K562 (cell line): ENCODE data around the gene GOLGA8M. TPM values are rescaled to one million over a fixed set of nuclear protein-coding genes. Genes with fewer than 3 reads are reported as not detected.
"Not testable (repeated sequence)": the region's sequence is repeated elsewhere in the genome, so short reads cannot be mapped to it uniquely, and the experiment has no call there.

ENCODE experiments used
- ATAC-seq: fragments of 200-7000 bp; cut with Tn5 transposase; 3 replicates; pipeline ENCODE4 v1.9.1; 2020; ENCODE audit warnings: moderate library complexity
- BruUV-seq: library from RNA; stranded (reverse); fragments of 400-500 nt; replicated peaks from 2 replicates; lab custom pipeline; 2021; lab: Mats Ljungman, UMichigan
- CTCF ChIA-PET: fragments of 300-600 bp; formaldehyde crosslinking; extraction: SDS; loops from one replicate; lab custom pipeline; 2021; ENCODE audit warnings: low intra/inter-chr PET ratio; lab: Yijun Ruan, JAX
- POLR2A ChIA-PET: fragments of 300-600, 350-650 bp; sonication (Branson Sonifier 250); formaldehyde crosslinking; extraction: SDS; loops from one replicate; lab custom pipeline; 2021; ENCODE audit warnings: antibody characterized with exemption, inconsistent platforms; lab: Yijun Ruan, JAX
- DNase-seq, 4 experiments: peaks; one replicate each; pipeline versions ENCODE4 v3.0.0 to v3.0.0-alpha.2; 2011 to 2018; ENCODE audit warnings: low spot score in 3 of 4, mixed read lengths in 3 of 4; ENCODE audit errors: extremely low read depth in 1 of 4
- FAIRE-seq: peaks from 2 replicates; lab custom pipeline; 2011; peaks lifted over from hg19 to GRCh38; lab: Jason Lieb, UNC
- H2AFZ ChIP-seq: 2 replicates; pipeline ENCODE4 v1.6.0; 2011; ENCODE audit warnings: low read depth, low read length, control low read depth, inconsistent platforms
- H3K27ac ChIP-seq: fragments of 200-600 bp; 3 replicates; pipeline ENCODE4 v1.8.0; 2011; ENCODE audit warnings: low read depth, mild to moderate bottlenecking, control low read depth, inconsistent platforms, low read length, moderate library complexity, mixed read lengths; ENCODE audit errors: extremely low read depth
- H3K27me3 ChIP-seq, 2 experiments: fragments of 300-600 bp in 1 of 2; 2 replicates in 1 of 2; 3 replicates in 1 of 2; pipeline versions ENCODE4 v1.6.0 to v1.8.0; 2011; ENCODE audit warnings: inconsistent platforms in 2 of 2, low read length in 2 of 2, mild to moderate bottlenecking in 1 of 2, mixed read lengths in 1 of 2, moderate library complexity in 1 of 2; ENCODE audit not compliant: control insufficient read depth in 2 of 2, insufficient read depth in 2 of 2
- H3K36me3 ChIP-seq: fragments of 300-600 bp; 3 replicates; pipeline ENCODE4 v1.8.0; 2011; ENCODE audit warnings: mild to moderate bottlenecking, low read length, inconsistent platforms; ENCODE audit not compliant: control insufficient read depth, insufficient read depth
- H3K4me1 ChIP-seq, 2 experiments: fragments of 200-600 bp in 1 of 2; replicated peaks in 1 of 2; 2 replicates in 1 of 2; 3 replicates in 1 of 2; pipeline versions ENCODE4 v1.5.1 to v1.8.0; 2011; ENCODE audit warnings: inconsistent platforms in 2 of 2, low read length in 2 of 2, mild to moderate bottlenecking in 1 of 2, mixed read lengths in 1 of 2, moderate library complexity in 1 of 2; ENCODE audit not compliant: control insufficient read depth in 2 of 2, insufficient read depth in 2 of 2
- H3K4me2 ChIP-seq: 2 replicates; pipeline ENCODE4 v1.6.1; 2011; ENCODE audit warnings: low read length, control low read depth, inconsistent platforms, mixed read lengths; ENCODE audit not compliant: insufficient read depth
- H3K4me3 ChIP-seq: fragments of 200-600 bp; sonication (generic), shearing (Covaris generic); 2 replicates; pipeline ENCODE4 v1.5.1; 2016; ENCODE audit warnings: control low read depth, inconsistent platforms
- H3K79me2 ChIP-seq: fragments of 200-600 bp; 3 replicates; pipeline ENCODE4 v1.8.0; 2011; ENCODE audit warnings: low read length, inconsistent platforms; ENCODE audit not compliant: control insufficient read depth, insufficient read depth
- H3K9ac ChIP-seq, 2 experiments: 2 replicates each; pipeline versions ENCODE4 v1.6.0 to v1.6.1; 2011; ENCODE audit warnings: low read depth in 2 of 2, low read length in 2 of 2, control low read depth in 1 of 2, inconsistent platforms in 1 of 2, mild to moderate bottlenecking in 1 of 2, mixed read lengths in 1 of 2; ENCODE audit not compliant: insufficient read depth in 1 of 2
- H3K9me1 ChIP-seq: one replicate; pipeline ENCODE4 v1.6.0; 2011; ENCODE audit warnings: inconsistent platforms, mild to moderate bottlenecking, low read length, moderate library complexity; ENCODE audit not compliant: control insufficient read depth, insufficient read depth
- H3K9me3 ChIP-seq: replicated peaks from 2 replicates; pipeline ENCODE4 v1.5.1; 2011; ENCODE audit warnings: low read depth, low read length, inconsistent platforms; ENCODE audit not compliant: control insufficient read depth, insufficient read depth
- H4K20me1 ChIP-seq: replicated peaks from 2 replicates; pipeline ENCODE4 v1.6.1; 2011; ENCODE audit warnings: low read length, inconsistent platforms, mixed read lengths; ENCODE audit not compliant: control insufficient read depth, insufficient read depth
- WGBS: fragments of 100-300 bp; shearing (Covaris generic); methylation state at CpG from one replicate; pipeline ENCODE4 v1.1.6; 2016; ENCODE audit warnings: low coverage, mixed read lengths; ENCODE audit not compliant: insufficient coverage; ENCODE audit errors: missing lambda C conversion rate; 5-methylcytosine and 5-hydroxymethylcytosine counted together
- in situ Hi-C: fragments of 300-500 bp; cut with MboI; formaldehyde crosslinking; loops from 4 replicates; pipeline ENCODE4 v1.15.0; 2018; ENCODE audit warnings: inconsistent platforms, mixed read lengths
- intact Hi-C: fragments of 100-400 bp; cut with micrococcal nuclease; formaldehyde crosslinking; loops from 2 replicates; pipeline ENCODE4 v1.14.2; 2022
- polyA plus RNA-seq, 8 experiments: library from polyadenylated mRNA; depleted of rRNA in 4 of 8; stranded (reverse) in 5 of 8; unstranded in 3 of 8; fragments of >200 nt; fragmentation: Nextera tagmentation in 2 of 8; fragmentation: Illumina TruSeq in 1 of 8; extraction: Ambion mirVana in 2 of 8; extraction: Trizol in 1 of 8; gene quantifications; 2 replicates each; pipeline versions ENCODE4 v1.2.1 to v1.2.3, GENCODE V29; 2011 to 2014; ENCODE audit warnings: inconsistent platforms in 1 of 8, missing spikeins in 1 of 8
- total RNA-seq, 7 experiments: library from RNA; depleted of rRNA in 6 of 7; stranded (reverse); fragments of >200 nt in 6 of 7; fragmentation: Illumina TruSeq in 2 of 7; extraction: Trizol in 2 of 7; gene quantifications; 2 replicates each; pipeline versions ENCODE4 v1.2.1 to v1.2.3, GENCODE V29; 2011 to 2021; ENCODE audit warnings: low replicate concordance in 1 of 7

GOLGA8M gene
- total and polyA plus RNA-seq, 9 of the 15 experiments (the other 6 are each of a cell fraction or from before 2014, with no cell fraction given): not detected

GRCh38 chr15:28660750-28661149 is 51.5 kb downstream of the GOLGA8M start:
- H3K4me1 ChIP-seq, POLR2A ChIA-PET, H3K36me3 ChIP-seq, H3K9me1 ChIP-seq, H3K9ac ChIP-seq, H3K4me3 ChIP-seq, H3K9me3 ChIP-seq, H3K27ac ChIP-seq, H4K20me1 ChIP-seq, ATAC-seq, H3K27me3 ChIP-seq, H3K4me2 ChIP-seq, H3K79me2 ChIP-seq, FAIRE-seq, CTCF ChIA-PET, DNase-seq, BruUV-seq, intact Hi-C loops, H2AFZ ChIP-seq: not testable (repeated sequence)
- in situ Hi-C loops: loop anchor here (10.0 kb wide), 1 partner anchor 456 kb away; no protein-coding TSS in a partner anchor
- WGBS: no CpG with 5 or more reads among the region's 7 CpGs

- H4K20me1 ChIP-seq, CTCF ChIA-PET, H3K4me2 ChIP-seq, ATAC-seq, H2AFZ ChIP-seq, POLR2A ChIA-PET, H3K27me3 ChIP-seq, H3K36me3 ChIP-seq, H3K9me3 ChIP-seq, H3K9me1 ChIP-seq, H3K4me3 ChIP-seq, DNase-seq, intact Hi-C loops, FAIRE-seq, H3K27ac ChIP-seq, in situ Hi-C loops, H3K79me2 ChIP-seq, BruUV-seq, H3K9ac ChIP-seq, H3K4me1 ChIP-seq: not testable (repeated sequence)
- WGBS: no CpG with 5 or more reads among the region's 4 CpGs
Observed at GRCh38 chr15:28656018-28656360, 56.2 kb downstream of the GOLGA8M start.

GRCh38 chr15:28655329-28656017 is 56.7 kb downstream of the GOLGA8M start:
- intact Hi-C loops, H3K4me2 ChIP-seq, in situ Hi-C loops, H3K4me3 ChIP-seq, H3K9me1 ChIP-seq, DNase-seq, CTCF ChIA-PET, H3K27me3 ChIP-seq, FAIRE-seq, H3K27ac ChIP-seq, H2AFZ ChIP-seq, H3K9me3 ChIP-seq, ATAC-seq, H3K36me3 ChIP-seq, H3K79me2 ChIP-seq, H3K9ac ChIP-seq, H4K20me1 ChIP-seq, H3K4me1 ChIP-seq, POLR2A ChIA-PET, BruUV-seq: not testable (repeated sequence)
- WGBS: 100% methylated on average over 3 of the region's 30 CpGs

- ATAC-seq, H2AFZ ChIP-seq, H3K9me1 ChIP-seq, POLR2A ChIA-PET, CTCF ChIA-PET, H3K4me2 ChIP-seq, in situ Hi-C loops, FAIRE-seq, H3K4me1 ChIP-seq, H3K27ac ChIP-seq, H3K9ac ChIP-seq, H4K20me1 ChIP-seq, H3K36me3 ChIP-seq, intact Hi-C loops, H3K79me2 ChIP-seq, BruUV-seq, H3K27me3 ChIP-seq, H3K4me3 ChIP-seq, DNase-seq, H3K9me3 ChIP-seq: not testable (repeated sequence)
- 86% methylated on average over 1 of the region's 11 CpGs for WGBS
Observed at GRCh38 chr15:28654194-28654593, 58.0 kb downstream of the GOLGA8M start.
